Kidney capillary endothelial cell (primary cell): Measurements from ENCODE around the gene FILIP1L.

ENCODE experiments used
- DNase-seq: peaks from one replicate; pipeline ENCODE4 v3.0.0-alpha.2; 2018; ENCODE audit warnings: low spot score

FILIP1L gene

DNA sequence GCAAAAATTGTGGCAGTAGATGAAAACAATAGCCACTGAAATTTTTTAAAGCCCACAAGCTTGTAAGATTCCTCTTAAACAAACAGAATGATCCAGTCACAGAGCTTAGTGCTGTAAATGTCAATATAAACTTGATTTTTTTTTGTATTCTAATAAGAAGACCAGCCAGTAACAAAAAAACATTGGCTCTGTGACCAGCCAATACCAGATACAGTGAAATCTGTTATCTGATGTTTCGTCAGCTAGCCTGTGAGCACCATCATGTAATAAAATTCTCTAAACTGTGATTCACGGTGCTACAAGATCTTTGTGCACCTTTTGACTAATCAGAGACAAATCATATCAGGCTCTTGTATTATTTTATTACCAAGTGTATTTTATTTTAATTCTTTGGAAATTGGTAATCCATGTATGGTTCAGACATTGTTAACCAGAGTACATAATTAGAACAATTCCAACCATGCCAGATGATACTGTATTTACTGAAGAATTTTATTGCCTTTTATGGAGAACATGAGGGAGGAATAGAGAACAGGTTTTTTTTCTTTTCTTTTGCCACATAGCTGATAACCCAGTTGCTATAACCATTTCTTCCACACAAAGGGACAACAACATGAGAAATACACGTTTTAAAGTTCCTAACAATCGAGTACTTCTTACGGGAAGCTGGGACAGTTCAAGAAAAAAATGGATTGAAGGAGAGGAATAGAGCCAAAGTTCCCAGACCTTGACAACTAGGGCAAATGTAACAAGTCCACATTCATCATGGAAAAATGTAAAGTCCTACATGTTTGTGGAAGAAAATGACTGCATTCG, 71.9 kb downstream of the FILIP1L start:
- peak; percentile 11 for DNase-seq

DNA sequence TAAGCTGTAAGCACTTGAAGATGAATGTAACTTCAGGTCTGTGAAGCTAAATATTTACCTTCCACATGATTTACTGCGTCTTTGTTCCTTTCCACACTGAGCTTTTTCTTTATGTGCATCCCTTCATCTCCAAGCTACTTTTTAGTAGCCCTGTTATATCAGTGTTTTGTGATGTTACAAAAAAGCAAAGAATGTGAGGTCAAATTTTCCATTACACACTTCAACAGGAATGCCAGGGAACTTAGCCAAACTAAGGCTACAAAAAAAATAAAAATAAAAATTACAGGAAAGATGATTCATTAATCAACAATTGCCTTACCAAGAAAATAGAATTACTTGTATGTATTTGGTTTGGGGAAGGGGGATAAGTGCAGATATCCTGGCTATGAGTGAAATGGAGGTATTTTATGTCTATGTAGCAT, 73.0 kb downstream of the FILIP1L start:
- DNase-seq = peak; percentile 98

DNA sequence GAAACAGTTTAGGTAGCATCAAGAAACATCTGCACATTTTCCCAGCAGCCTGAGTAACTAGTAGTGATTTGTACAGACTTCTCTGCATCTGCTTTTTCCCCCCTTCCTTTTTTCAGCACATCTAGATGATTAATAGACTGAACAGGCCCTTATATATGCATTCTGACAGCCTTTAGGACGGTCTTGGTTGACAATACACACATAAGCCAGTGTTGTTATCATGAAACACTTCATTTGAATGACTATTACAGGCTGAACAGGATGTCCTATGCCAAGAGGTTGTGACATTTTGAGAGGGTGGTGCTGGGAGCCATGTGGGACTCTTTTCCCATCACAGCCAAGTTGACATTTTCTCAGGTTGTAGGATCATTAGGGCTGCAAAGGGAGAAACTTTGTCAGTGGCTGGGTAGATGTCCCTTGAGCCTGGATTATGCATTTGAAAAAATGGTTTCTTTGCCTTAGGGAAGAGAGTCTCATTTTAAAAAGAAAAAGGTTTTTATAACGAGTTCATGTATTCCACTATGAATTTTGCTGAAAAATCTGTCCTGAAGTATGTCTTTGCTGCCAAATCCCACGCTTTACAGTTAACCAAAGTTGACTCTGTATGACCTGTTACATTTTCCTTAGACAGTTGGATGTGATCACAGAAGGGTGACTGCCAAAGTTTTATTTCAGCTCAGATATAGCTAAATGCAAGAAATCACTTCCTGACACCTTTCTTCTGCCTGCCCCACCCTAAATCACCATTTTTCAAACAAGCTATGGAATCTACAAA, 73.7 kb downstream of the FILIP1L start:
- DNase-seq = peak; percentile 54

DNA sequence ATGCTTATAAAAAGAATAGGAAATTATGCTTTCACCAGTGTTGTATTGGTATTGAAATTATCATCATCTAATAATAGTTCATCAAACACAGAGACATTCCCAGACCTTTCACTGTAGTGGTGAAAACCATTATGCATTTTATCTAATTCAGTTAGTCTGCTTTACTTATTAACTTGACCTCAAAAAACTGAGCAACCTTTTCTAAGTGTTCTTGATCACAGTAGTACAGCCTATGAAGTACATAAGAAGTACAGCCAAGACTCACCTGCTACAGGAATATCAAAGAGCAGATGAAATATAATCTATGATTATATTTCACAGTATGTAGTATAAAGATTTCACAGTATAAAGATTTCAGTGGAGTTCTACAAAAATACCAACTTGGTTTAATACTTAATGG, 75.2 kb downstream of the FILIP1L start:
- DNase-seq = no peak

DNA sequence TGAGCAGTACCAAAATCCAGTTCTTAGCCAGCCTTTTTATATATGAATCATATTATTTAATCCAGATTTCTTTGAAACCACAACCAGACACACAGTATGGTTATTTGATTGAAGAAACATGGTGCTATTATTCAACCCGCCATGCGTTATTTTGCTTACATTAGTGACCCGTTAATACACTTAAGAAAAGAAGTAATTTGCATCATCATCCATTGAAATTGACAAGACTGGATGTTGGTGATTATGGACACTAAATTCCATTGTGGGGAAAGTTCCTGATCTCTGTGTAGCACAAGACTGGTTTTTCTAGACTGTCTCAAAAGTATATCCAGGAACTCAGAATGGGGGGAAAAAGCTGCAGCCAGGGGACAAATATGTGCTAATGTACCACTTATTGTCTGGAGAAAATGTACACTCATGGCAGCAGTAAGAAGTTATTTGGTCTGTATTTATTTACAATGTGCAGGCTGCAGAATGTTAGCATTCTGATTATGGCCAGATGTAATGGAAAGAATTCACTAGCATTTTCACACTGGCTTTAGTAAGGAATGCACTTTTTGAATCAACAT, 80.3 kb downstream of the FILIP1L start:
- DNase-seq = no peak

DNA sequence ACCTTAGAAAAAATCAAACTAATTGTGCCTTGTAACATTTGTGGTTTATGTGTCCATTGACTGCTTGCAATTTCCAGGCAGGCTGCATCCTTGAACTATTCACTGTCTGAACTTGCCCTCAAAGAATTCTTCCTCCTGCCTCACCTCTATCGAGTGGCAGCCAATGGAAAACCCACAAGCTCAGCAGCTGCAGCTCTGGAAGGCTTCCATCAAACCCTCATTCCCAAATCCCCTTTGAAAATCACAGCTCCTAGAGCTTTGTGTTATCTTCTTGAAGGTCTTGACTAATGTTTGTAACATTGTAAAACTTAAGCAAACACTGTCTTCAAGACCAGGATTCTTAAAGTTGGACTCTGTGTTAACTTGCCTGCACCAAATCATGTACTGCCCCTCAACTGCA, 81.1 kb downstream of the FILIP1L start:
- no peak for DNase-seq

DNA sequence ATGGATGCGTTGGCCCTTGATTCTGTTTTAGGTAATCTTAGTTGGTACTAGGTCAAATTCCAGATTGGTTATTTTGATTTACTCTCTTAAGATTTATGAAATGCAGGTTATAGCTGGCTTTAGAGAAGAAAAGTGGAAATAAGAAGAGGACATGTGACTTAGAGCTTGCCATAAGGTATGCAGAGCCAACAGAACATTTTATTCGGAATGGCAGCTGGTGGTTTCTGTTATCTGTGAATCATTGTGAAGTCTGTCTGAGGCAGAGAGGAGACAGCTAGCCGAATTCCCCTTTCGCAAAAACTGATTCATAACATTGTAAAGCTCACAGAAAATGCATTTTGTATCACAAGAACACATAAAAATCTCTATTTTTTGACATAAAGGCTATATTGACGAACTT, 82.1 kb downstream of the FILIP1L start:
- DNase-seq = no peak

DNA sequence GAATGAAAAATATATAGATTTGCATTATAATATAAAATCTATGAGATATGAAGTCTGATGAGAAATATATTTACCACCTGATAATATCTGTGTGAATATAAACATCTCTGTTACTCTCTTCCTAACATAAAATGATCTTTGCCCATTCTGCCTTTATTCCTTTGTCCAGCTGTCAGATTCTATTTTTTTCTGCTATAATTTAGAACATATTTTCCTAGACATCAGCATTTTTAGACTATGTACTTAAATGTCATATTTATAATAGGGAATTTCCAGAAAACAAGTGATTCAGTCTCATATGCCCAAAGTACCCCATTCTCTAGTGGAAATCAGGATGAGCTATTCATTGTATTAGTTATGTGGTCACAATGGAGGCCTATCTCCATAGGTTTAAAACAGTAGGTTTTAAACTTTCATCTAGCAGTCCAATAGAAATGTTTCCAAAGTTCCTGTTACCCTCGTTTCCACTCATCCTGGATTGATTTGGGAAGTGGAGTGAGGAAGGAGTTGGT, 83.3 kb downstream of the FILIP1L start:
- no peak for DNase-seq

DNA sequence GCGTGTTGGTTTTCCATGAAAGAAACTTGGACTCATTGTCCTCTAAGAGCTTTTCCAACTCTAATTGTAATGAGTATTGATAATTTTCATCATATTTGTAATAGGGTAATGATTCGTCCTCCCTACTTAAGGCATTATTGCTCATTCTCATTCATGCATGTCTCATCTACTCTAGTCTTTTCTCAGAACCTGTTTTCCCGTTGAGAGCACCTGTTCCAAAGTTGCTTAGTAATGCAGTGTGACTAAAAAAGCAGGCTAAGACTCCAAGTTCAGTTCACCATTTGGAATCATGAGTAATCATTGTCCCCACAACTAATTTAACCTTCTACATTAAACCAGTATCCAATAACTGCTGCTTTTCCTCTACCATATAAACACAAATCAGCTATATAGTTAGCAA, 84.0 kb downstream of the FILIP1L start:
- DNase-seq = no peak

DNA sequence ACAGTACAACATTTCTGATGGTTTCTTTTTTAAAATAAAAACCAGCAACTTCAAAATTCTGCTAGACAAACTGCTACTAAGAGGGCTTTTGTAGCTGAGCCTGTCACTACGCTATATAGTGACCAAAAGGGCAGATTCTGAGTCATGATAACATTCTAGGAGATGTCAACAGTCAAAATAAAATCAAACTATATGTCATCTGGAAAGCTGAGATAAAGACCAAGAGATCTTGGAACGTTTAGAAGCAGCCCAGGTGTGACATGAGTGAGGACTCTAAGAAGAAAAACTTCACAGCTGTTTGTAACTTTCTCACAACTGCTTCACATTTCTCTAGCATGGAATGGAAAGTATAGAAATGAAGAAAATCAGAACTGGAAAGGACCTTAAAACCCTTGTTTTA, 84.6 kb downstream of the FILIP1L start:
- DNase-seq = no peak

DNA sequence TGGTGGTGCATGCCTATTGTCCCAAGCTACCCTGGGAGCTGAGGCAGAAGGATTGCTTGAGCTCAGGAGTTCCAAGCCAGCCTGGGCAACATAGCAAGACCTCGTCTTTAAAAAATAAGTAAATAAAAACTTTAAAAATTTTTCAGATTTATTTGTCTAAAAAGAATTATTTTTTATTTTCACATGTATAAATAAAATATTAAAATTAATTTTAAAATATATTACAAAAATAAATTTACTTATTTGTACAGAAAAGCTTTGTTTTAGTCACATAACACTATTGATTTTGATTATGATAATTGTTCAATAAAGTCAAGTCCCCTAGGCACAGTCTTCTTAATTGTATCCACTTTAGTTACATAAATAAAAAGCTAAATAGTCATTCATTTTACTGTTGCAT, 85.2 kb downstream of the FILIP1L start:
- no peak for DNase-seq

DNA sequence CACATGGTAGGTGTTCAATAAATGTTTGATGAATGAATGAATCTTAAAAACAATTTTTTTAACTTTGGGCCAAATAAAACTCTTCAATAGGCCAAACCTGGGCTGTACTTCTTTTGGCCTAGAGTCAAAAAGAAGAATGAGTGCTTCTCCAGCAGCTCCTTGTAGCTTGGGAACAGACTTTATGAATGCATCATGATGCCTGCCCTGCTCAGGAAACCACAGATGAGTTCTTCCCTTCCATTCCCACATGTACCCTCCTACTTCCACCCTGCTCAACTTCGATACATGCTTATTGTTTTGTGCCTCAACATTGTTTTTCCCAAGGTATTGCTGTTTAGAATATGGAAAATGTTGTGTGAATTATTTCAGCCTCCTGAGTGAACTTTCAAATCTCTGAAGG, 87.0 kb downstream of the FILIP1L start:
- no peak for DNase-seq

DNA sequence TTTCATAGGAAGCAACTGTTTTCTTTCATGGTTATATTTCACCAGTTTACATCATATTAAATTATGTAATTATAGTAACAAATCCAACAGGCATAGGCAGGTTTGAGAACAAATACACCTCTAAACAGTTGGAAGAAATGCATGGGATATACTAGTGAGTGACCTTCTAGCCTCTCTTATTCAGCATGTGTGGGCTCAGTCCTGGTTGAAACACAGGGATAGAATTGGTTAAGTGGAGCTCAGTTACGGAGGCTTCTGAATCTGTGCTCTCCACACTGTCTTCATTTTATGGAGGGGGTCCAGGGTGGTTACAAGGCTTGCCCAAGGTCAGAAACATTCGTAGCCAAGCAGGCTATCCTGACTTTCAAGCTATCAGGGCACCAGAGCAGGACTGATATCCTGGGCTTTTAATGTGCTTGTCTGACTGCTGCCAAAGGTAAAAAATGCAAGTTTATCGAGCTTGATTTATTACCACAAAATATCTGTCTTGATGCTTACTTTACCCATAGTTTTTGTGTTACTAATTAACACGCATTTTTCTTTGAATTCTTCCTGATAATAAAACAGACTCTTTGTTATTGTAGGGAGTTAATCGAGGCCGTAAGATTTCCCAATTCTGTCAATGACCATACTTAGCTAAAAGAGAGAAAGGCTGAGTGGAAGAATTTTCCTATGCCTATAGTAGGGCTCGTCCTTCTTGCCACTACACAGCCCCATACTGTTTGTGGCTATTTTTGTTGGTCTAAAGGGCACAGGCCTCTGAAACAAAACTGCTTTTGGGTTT, 89.6 kb downstream of the FILIP1L start:
- DNase-seq = no peak

DNA sequence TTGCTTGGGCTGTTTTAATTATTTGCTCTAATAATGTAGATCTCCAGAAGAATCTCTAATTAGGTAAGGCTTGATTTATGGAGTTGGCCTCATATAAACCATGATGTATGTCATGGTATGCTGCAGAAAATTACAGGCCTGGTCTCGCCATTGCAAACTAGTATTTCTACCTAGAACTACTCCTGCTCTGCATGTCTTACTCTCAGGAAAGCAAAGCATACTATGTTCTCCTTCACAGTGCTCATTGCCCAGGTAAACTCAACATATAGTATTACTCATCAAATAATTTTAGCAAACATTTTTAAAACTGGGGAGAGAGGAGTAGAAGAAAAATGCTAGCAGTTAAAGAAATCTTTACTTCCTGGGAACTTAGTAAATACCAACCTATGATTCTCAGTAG, 90.7 kb downstream of the FILIP1L start:
- no peak for DNase-seq

DNA sequence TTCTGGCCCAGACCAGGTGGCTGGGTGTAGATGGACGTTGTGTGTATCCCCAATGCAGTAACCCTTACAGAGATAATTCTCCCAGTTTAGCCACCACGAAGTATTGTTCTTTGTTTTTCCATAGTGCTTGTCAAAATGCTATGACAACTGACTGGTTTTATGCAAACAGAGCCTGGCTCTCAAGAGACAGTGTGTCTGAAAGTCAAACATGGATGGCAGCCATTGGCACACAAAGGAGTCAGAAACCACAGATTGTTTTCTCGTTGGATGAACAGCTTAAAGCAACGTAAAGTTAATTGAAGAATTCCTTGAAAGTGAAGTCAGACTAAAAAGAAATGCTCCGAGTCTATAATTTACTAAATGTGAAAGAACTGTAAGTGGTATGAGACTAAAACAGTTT, 91.2 kb downstream of the FILIP1L start:
- DNase-seq = no peak

DNA sequence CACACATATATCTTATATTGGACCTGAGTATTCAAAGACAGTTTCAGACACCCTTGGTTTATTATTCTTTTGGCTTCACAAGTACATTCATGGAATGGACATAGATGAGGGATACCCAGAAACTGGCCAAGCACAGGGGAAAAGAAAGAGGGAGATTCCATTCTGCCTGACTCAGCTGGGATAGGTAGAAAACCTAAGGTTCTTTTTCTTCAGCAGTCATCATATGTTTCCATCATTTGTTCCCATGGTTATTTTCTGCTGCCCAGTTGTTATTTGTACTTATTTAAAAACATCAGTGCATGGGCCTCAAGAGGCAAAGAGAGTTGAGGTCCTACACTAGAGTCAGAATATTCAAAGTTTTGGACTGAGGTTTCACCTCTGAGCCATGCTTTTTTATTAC, 91.8 kb downstream of the FILIP1L start:
- no peak for DNase-seq

DNA sequence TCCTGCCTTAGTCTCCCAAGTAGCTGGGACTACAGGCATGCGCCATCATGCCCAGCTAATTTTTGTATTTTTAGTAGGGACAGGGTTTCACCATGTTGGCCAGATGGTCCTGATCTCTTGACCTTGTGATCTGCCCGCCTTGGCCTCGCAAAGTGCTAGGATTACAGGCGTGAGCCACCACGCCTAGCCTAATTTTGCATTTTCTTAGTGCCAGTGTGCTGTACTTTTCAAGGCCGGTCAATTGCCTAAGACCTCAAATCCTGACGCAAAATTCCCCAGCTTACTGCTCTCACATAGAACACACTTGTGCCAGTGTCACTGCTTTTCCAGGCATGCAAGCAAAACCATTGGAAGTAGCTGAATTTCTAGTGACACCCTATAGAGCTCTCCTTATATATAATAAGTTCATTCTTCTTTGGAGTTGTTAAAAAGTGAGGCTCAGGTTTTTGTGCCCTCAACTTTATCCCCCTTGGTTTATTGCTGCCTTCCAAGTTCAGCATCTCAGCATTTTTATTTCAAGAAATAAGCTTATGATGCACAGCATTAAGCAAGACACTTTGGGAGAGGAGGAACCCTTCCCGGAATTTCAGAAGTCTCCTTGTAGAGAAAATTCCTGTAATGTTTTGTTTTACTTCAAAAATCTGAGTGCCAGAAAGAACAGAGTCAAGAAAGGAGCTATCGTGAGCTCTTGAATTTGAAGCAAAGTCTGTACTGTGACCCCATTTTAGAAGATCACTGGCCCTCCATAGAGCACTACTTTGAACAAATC, 93.2 kb downstream of the FILIP1L start:
- no peak for DNase-seq

DNA sequence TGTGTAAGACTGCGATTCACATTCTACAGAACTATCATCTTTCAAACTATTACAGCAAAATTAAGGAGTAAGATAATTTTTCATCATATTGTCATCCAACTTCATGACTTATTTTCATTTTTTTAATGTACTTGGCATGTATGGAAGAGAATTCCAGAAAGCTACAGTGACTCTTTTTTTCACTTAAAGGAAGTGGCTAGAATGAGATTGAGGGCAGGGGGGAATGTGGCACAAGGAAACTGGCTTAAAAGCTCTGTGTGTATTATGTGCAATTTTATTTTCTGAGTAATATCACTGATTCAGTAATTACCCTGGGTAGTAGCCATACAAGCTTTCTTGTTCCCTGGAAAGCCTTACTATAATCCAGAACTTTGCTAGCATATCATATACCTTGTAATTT, 94.6 kb downstream of the FILIP1L start:
- no peak for DNase-seq

DNA sequence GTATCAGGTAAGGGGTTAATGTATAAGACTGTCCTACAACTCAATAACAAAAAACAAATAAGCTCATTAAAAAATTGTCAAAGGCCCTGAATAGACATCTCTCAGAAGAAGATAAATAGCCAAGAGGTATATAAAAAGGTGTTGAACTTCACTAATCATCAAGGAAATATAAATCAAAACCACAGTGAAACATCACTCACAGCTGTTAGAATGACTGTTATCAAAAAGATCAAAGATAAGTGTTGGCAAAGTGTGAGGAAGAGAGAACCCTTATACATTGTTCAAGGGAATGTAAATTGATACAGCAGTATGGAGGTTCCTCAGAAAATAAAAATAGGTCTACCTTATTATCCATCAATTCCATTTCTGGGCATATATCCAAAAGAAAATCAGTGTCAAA, 95.5 kb downstream of the FILIP1L start:
- DNase-seq = no peak

DNA sequence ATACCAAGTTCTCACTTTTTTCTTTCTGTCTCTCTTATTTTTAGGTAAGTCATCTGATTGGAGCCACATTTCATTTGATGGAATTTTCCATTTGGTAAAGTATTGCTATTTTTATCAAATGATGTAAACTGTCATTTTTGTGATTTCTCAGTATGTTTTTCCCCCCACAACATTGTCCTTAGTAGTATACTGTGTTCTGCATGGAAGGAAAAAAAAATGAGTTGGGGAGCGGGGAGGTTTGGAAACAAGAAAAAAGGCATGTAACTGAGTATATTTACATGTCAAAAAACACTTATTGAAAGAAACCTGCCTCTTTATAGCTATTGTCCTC, 104.2 kb downstream of the FILIP1L start:
- DNase-seq = no peak

DNA sequence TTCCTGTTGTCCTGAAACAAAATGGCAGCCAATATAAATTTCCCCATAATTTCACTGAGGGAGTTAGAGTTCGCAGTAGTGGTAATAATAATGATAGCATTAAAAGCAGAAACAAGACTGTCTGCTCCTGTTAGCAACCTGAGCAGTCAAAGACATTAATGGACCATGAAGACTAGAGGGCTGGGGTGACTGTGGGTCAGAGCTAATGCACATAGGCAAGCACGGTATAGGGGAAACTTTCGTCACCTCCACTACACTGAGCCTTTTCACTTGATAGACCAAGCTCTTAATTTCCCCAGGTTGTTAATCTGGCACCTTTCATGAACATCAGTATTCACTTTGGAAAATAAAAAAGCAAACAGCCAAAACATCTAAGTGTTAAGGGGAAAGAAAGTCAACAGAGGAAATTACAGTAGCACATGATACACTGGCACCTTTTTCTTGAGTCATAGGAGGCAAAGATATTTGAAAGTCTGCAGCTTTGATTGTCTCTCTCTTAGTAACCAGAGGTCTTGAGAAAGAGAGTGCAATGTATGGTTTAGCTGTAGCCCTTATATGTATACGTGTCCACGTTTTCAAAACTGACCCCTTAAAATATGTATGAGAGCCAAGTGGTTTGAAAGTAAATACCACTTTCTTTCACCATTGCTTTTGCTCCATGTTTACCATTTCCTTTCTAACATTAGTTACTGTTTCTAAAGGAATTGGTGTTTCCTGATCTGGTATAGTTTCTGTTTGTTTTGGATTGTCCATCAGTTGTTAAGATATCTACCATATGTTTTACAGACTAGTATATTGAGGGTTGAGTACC, 104.8 kb downstream of the FILIP1L start:
- DNase-seq = no peak
